Measurements from ENCODE around the gene BICRAL.

DNA sequence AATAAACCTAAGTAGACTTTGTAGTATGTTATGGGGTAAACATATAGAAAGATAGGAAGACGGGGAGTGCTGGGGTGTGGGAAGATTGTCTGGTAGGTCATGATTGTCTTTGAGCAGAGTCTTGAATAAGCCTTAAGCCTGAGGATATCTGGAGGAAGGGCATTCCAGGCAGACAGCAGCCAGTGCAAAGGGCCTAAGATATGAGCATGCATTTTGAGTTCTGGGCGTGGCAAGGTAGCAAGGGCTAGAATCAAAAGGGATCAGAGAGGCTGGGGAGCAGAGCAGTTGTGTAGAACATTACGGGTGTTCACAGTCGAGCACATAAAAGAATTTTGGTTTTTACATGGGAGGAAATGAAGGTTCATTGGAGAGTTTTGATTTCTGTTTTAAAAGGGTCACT lies 14.3 kb downstream of the BICRAL start:
- no peak for TF ChIP-seq EZH2 (IDR thresholded peaks at IDR 0.05)
- no peak for TF ChIP-seq POLR2AphosphoS5 (IDR thresholded peaks at IDR 0.05; ENCODE audit: borderline replicate concordance, low read depth, low read length)

All from SK-N-MC (cell line).